Measurements from ENCODE around the gene SLC50A1.

DNA sequence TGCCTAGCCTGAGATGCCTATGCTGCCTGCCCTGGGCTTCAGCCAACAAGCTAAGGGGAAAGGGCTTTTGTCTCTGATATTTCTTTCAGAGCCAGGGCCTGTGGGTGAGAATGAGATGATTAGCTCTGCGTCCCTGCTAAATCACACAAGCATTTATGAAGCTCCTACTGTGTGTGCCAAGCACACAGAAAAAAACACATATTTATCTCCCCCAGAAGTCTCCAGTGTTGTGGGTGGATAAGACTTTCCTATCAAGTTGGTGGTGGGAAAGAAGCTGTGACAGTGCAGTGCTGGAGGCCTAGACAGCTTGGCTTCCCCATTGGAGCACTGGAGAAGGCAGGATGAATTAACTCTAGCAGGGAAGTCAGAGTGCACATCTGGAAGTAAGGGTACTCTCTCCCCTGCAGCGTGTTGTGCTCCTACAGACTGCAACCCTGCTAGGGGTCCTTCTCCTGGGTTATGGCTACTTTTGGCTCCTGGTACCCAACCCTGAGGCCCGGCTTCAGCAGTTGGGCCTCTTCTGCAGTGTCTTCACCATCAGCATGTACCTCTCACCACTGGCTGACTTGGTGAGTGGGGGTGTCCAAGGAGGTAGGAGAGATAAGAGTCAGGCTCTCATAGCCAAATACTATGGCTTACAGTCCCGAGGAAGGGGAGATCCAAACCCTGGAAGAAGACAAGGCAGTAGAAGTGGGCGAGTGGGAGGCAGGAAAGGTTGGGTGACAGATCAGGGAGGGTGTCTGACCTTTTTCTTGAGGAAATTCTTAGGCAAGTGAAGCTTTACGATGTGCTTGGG lies 1.7 kb downstream of the SLC50A1 start:
- no peak for TF ChIP-seq TCF12 (IDR thresholded peaks at IDR 0.05; ENCODE audit: low read depth)
- TF ChIP-seq, protein P1, sequence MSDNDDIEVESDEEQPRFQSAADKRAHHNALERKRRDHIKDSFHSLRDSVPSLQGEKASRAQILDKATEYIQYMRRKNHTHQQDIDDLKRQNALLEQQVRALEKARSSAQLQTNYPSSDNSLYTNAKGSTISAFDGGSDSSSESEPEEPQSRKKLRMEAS (IDR thresholded peaks at IDR 0.05): no peak
- TF ChIP-seq EP300 (IDR thresholded peaks at IDR 0.05; ENCODE audit: borderline replicate concordance): no peak
- no peak for TF ChIP-seq TAF1 (IDR thresholded peaks at IDR 0.05; ENCODE audit: low read depth)
